Ascending aorta (tissue), 2 donors: ENCODE measurements around the gene CIT. TPM values are rescaled to one million over a fixed set of nuclear protein-coding genes. Genes with fewer than 3 reads are reported as not detected.

Source experiments
- DNase-seq, 2 donors: peaks; one replicate each; pipeline ENCODE4 v3.0.0-alpha.2; 2019; ENCODE audit warnings: low spot score in 2 of 2
- H3K27ac ChIP-seq, 2 donors: fragments of 200-600 bp; sonication (generic); one replicate each; pipeline ENCODE4 v1.5.1; 2016 to 2017; ENCODE audit warnings: mild to moderate bottlenecking in 1 of 2
- H3K27me3 ChIP-seq: fragments of 200-600 bp; sonication (generic); one replicate; pipeline ENCODE4 v1.5.1; 2017
- H3K36me3 ChIP-seq, 2 donors: fragments of 200-600 bp; sonication (generic); one replicate each; pipeline ENCODE4 v1.5.1; 2016
- H3K4me1 ChIP-seq, 2 donors: fragments of 200-600 bp; sonication (generic); one replicate each; pipeline ENCODE4 v1.5.1; 2016 to 2017; ENCODE audit warnings: mild to moderate bottlenecking in 1 of 2
- H3K4me3 ChIP-seq, 2 donors: fragments of 200-600 bp; sonication (generic); one replicate each; pipeline ENCODE4 v1.5.1; 2016 to 2017; ENCODE audit warnings: mild to moderate bottlenecking in 1 of 2
- H3K9me3 ChIP-seq, 2 donors: fragments of 200-600 bp; sonication (generic); one replicate each; pipeline ENCODE4 v1.5.1; 2016
- intact Hi-C: fragments of 100-400 bp; cut with DNase I; formaldehyde crosslinking; loops from one replicate; pipeline ENCODE4 v1.15.1; 2023
- total RNA-seq: library from RNA; depleted of rRNA; stranded (reverse); fragments of >200 nt; gene quantifications from one replicate; pipeline ENCODE4 v1.1.0, GENCODE V29; 2016
- TF ChIP-seq, protein P1 (sequence below), 3 experiments: fragments of 200-600 bp in 2 of 3; fragments of 450-650 bp in 1 of 3; sonication (generic) in 2 of 3; IDR thresholded peaks; one replicate each; pipeline ENCODE4 v1.5.1; 2016 to 2019; ENCODE audit warnings: antibody characterized with exemption in 3 of 3, mild to moderate bottlenecking in 1 of 3, moderate library complexity in 1 of 3

CIT gene
- total RNA-seq, 1 donor from 2014 or later: 1.2 TPM

DNA sequence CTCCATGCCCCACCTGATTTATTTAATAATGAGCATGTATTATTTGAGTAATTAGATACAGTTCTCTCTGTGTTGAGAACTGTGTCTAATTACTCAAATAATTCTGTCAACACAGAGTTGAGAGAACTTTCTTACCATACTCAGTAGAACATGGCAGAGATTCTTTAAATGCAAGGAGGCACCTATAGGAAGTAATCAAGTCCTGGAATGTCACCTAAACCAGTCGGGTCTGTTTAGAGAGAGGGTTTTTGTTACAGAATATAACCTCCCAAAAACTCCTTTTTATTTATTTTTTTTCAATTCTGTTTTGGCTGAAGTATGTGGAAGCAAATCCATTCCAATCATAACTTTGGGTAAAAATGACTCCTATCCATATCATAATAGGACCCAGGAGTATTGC lies 37.5 kb upstream of the CIT start:
- H3K4me3 ChIP-seq: no peak overlapping the region
- no peak for DNase-seq
- intact Hi-C loops: no loop called here
- H3K36me3 ChIP-seq: no peaks in the 10 kb centered on the region
- H3K4me1 ChIP-seq: no peaks in the 10 kb centered on the region
- TF ChIP-seq, protein P1, sequence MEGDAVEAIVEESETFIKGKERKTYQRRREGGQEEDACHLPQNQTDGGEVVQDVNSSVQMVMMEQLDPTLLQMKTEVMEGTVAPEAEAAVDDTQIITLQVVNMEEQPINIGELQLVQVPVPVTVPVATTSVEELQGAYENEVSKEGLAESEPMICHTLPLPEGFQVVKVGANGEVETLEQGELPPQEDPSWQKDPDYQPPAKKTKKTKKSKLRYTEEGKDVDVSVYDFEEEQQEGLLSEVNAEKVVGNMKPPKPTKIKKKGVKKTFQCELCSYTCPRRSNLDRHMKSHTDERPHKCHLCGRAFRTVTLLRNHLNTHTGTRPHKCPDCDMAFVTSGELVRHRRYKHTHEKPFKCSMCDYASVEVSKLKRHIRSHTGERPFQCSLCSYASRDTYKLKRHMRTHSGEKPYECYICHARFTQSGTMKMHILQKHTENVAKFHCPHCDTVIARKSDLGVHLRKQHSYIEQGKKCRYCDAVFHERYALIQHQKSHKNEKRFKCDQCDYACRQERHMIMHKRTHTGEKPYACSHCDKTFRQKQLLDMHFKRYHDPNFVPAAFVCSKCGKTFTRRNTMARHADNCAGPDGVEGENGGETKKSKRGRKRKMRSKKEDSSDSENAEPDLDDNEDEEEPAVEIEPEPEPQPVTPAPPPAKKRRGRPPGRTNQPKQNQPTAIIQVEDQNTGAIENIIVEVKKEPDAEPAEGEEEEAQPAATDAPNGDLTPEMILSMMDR (IDR thresholded peaks at IDR 0.05): no peak
- no peaks in the 10 kb centered on the region for H3K27me3 ChIP-seq
- H3K27ac ChIP-seq: no peak overlapping the region
- H3K9me3 ChIP-seq: no peaks in the 10 kb centered on the region

DNA sequence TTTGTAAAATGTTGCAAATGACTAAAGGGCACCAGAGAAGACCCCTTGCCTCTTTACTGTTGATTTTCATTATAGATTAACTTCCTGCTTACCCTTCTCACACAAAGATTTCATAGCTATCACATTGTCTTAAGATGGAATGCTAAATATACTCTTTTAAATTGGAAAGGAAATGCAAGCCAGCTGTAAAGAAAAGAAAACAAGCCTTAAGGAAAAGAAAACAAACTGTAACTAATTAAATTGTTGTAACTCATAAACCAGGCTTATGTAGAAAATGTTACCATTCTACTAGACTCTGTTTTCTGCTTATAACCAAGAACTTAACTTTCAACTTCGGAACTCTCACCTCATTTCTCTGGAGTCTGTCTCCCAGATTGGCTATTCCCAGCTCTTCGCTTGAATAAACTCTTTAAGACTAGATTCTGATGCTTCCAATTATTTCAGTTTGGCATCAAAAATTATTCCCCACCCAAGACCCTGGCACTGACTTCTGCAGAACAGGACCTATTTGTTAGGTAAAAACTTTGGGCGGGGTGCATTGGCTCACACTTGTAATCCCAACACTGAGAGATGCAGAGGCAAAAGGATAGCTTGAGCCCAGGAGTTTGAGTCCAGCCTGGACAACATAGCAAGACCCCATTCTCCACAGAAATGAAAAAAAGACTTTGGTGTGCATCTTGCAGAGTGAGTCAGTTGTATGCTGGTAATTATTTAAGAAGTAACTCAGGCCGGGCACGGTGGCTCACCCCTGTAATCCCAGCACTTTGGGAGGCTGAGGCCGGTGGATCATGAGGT lies 36.6 kb upstream of the CIT start:
- H3K9me3 ChIP-seq: no peaks in the 10 kb centered on the region
- TF ChIP-seq, protein P1 (IDR thresholded peaks at IDR 0.05): no peak
- no peaks in the 10 kb centered on the region for H3K36me3 ChIP-seq
- no peak overlapping the region for H3K27ac ChIP-seq
- DNase-seq: no peak
- no peaks in the 10 kb centered on the region for H3K4me1 ChIP-seq
- intact Hi-C loops: no loop called here
- H3K4me3 ChIP-seq: no peak overlapping the region
- no peaks in the 10 kb centered on the region for H3K27me3 ChIP-seq

DNA sequence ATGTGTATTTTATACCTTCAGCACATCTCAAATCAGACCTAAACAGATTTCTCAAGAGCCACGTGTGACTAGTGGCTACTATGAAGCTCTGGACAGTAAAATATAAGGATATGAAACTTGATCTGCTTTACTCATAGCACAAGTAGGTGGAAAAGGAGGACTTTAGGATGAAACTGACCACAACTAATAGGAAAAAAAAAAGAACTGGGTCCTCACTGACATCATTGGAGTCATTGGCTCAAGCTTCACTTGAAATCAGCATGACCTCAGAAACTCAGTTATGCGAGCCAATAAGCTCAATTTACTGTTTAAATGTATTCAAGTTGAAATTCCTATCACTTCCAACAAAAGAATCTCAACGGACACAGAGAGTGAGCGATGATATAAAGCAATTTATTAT lies 34.1 kb upstream of the CIT start:
- no peak for DNase-seq
- Histone ChIP-seq H3K27me3 (no peaks in the 10 kb centered on the region), H3K9me3 (no peaks in the 10 kb centered on the region), H3K36me3 (no peaks in the 10 kb centered on the region), H3K4me3 (no peak overlapping the region), H3K27ac (no peak overlapping the region), H3K4me1 (no peaks in the 10 kb centered on the region)
- TF ChIP-seq, protein P1 (IDR thresholded peaks at IDR 0.05): no peak
- intact Hi-C loops: no loop called here

DNA sequence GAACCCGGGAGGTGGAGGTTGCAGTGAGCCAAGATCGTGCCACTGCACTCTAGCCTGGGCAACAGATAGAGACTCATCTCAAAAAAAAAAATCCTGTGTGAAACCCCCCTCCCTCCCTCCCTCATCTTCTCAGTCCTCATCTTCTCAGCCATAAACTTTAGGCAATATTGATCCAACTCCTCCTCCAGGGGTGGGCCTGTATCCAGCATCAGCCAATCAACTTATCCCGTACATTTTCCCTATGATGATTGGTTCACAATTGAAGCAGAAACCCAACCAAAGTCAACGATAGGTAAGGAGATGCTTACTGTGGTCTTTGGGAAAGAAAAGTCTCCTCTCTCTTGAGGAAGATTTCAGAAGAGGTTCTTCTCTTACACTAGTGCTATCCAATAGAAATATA lies 33.5 kb upstream of the CIT start:
- Histone ChIP-seq H3K36me3 (no peaks in the 10 kb centered on the region), H3K27ac (no peak overlapping the region), H3K4me1 (no peaks in the 10 kb centered on the region), H3K27me3 (no peaks in the 10 kb centered on the region), H3K9me3 (no peaks in the 10 kb centered on the region), H3K4me3 (no peak overlapping the region)
- TF ChIP-seq, protein P1 (IDR thresholded peaks at IDR 0.05): no peak
- intact Hi-C loops: no loop called here
- no peak for DNase-seq

DNA sequence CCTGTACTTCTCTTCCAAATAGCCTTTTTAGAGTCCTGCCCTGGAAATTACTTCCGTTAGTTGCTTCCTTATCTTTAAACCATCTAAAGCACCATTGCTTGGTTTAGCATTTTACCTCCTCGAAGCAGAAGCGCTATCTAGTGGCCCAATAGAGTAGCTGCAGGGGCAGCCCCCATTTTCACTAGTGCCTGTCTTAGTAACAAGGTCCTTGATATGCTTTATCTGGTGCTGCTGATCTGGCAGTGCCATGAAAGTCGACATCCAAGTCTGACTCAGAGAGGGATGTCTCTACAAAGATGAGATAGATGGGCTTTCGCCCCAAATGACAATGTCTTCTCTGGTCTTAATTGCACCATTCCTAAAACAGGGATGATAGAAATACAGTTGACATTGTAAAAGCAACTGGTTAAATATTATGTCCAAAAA lies 25.0 kb upstream of the CIT start:
- Histone ChIP-seq H3K27ac (no peak overlapping the region), H3K4me3 (no peak overlapping the region), H3K9me3 (no peaks in the 10 kb centered on the region), H3K36me3 (no peaks in the 10 kb centered on the region), H3K27me3 (no peaks in the 10 kb centered on the region), H3K4me1 (no peaks in the 10 kb centered on the region)
- TF ChIP-seq, protein P1 (IDR thresholded peaks at IDR 0.05): peak; percentile 23 to 50 (median 28)
- intact Hi-C loops: no loop called here
- DNase-seq: peak in 1 of 2 donors; percentile 68
